Esophagus muscularis mucosa (tissue), 4 donors: Measurements from ENCODE around the gene KRT39.

Experiments
- EP300 ChIP-seq: sonication (generic); formaldehyde crosslinking; IDR thresholded peaks from one replicate; pipeline ENCODE4 v1.6.1; 2017; ENCODE audit warnings: antibody characterized with exemption
- POLR2A ChIP-seq: fragments of 450-650 bp; IDR thresholded peaks from one replicate; pipeline ENCODE4 v1.6.1; 2017; ENCODE audit warnings: antibody characterized with exemption, moderate library complexity, mild to moderate bottlenecking, low read depth
- POLR2AphosphoS5 ChIP-seq, 2 donors: sonication (generic); formaldehyde crosslinking; IDR thresholded peaks; one replicate each; pipeline ENCODE4 v1.6.1; 2017; ENCODE audit warnings: antibody characterized with exemption in 2 of 2
- TF ChIP-seq, protein P1 (sequence below), 3 experiments: fragments of 200-600 bp in 2 of 3; fragments of 450-650 bp in 1 of 3; sonication (generic) in 2 of 3; IDR thresholded peaks; one replicate each; pipeline ENCODE4 v1.5.1; 2017 to 2019; ENCODE audit warnings: antibody characterized with exemption in 3 of 3, mild to moderate bottlenecking in 2 of 3, moderate library complexity in 1 of 3

DNA sequence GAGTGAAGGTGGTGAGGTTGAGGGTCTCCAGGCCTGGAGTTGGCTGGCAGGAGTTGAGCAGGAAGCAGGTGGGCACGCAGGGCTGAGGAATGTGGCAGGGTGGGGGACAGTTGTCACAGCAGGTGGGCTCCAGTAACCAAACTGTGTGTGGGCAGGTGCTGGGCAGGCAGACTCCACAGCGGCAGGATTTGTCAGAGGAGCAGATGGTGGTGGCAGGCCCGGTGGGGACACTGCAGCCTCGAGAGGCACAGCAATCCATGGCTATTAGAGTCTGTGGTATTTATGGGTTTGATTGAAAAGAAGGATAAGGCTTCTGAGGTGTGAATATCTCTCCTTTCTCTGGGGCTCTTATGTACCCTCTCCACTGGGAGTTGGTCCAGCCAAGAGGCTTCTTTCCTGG is 27.1 kb upstream of the KRT39 start, which contains the start of gene KRTAP3-3:
- TF ChIP-seq, protein P1, sequence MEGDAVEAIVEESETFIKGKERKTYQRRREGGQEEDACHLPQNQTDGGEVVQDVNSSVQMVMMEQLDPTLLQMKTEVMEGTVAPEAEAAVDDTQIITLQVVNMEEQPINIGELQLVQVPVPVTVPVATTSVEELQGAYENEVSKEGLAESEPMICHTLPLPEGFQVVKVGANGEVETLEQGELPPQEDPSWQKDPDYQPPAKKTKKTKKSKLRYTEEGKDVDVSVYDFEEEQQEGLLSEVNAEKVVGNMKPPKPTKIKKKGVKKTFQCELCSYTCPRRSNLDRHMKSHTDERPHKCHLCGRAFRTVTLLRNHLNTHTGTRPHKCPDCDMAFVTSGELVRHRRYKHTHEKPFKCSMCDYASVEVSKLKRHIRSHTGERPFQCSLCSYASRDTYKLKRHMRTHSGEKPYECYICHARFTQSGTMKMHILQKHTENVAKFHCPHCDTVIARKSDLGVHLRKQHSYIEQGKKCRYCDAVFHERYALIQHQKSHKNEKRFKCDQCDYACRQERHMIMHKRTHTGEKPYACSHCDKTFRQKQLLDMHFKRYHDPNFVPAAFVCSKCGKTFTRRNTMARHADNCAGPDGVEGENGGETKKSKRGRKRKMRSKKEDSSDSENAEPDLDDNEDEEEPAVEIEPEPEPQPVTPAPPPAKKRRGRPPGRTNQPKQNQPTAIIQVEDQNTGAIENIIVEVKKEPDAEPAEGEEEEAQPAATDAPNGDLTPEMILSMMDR (IDR thresholded peaks at IDR 0.05): no peak
- no peak for TF ChIP-seq EP300
- TF ChIP-seq POLR2A: no peak
- no peak for TF ChIP-seq POLR2AphosphoS5 (IDR thresholded peaks at IDR 0.05)
